Stimulated activated naive CD8-positive, alpha-beta T cell treated with anti-CD3 and anti-CD28 coated beads, Interleukin-15, Interleukin-2, amounts not matched to agents 100 ng/mL and 50 ng/mL, for 24 hours (primary cell): ENCODE data around the gene TAAR5.
"Not testable (repeated sequence)": the region's sequence is repeated elsewhere in the genome, so short reads cannot be mapped to it uniquely, and the experiment has no call there.

Experiments
- H3K27ac Mint-ChIP-seq: one replicate; pipeline ENCODE4 v1.8.0; 2021; ENCODE audit warnings: mild to moderate bottlenecking, mixed read lengths
- H3K27me3 Mint-ChIP-seq: one replicate; pipeline ENCODE4 v1.8.0; 2021; ENCODE audit warnings: mixed read lengths
- H3K36me3 Mint-ChIP-seq: one replicate; pipeline ENCODE4 v1.8.0; 2021; ENCODE audit warnings: low read depth, mixed read lengths
- H3K4me1 Mint-ChIP-seq: one replicate; pipeline ENCODE4 v1.8.0; 2021; ENCODE audit warnings: low read depth, mixed read lengths
- H3K4me3 Mint-ChIP-seq: one replicate; pipeline ENCODE4 v1.8.0; 2021; ENCODE audit warnings: mild to moderate bottlenecking, mixed read lengths
- H3K9me3 Mint-ChIP-seq: one replicate; pipeline ENCODE4 v1.8.0; 2021; ENCODE audit warnings: mixed read lengths

The TAAR5 gene

DNA sequence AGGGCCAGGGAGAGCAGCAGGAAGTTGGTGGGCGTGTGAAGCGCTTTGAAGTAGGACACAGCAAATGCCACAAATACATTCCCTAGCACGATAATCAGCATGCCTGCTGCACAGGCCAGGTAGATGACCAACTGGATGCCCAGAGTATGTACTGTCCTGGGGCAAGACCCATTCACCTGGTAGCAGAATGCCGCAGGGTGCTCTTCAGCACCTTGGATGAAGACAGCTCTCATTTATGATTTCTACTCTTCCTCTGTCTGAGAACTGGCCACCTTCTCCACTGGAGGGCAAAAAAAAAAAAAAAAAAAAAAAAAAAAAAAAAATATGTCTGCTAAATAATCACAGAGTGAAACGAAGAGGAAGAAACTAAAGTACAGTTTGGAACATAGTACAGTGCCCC lies at the start of gene TAAR5:
TAAR5 (minus strand) TSS at position 288 of the 400 bp plus-strand sequence; CDS start at position 233, 55 bp downstream.
- H3K27me3 Mint-ChIP-seq, result peaks cover 19% of the 10 kb centered on the region
- no peaks in the 10 kb centered on the region for H3K9me3 Mint-ChIP-seq
- no peaks in the 10 kb centered on the region for H3K4me1 Mint-ChIP-seq
- no peaks in the 10 kb centered on the region for H3K36me3 Mint-ChIP-seq
- no peak within 1 kb of the TSS for H3K27ac Mint-ChIP-seq
- H3K4me3 Mint-ChIP-seq, result no peak within 1 kb of the TSS

DNA sequence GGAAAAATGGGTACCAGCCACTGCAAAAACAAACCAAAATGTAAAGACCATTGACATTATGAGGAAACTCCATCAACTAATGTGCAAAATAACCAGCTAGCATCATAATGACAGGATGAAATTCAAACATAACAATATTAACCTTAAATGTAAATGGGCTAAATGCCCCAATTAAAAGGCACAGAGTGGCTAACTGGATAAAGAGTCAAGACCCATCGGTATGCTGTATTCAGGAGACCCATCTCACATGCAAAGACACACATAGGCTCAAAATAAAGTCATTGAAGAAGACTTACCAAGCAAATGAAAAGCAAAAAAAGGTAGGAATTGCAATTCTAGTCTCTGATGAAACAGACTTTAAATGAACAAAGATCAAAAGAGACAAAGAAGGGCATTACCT lies 47.6 kb upstream of the TAAR5 start:
- H3K27ac Mint-ChIP-seq, H3K4me3 Mint-ChIP-seq, H3K9me3 Mint-ChIP-seq, H3K4me1 Mint-ChIP-seq, H3K36me3 Mint-ChIP-seq: not testable (repeated sequence)
- H3K27me3 Mint-ChIP-seq, result peaks cover 46% of the 10 kb centered on the region

DNA sequence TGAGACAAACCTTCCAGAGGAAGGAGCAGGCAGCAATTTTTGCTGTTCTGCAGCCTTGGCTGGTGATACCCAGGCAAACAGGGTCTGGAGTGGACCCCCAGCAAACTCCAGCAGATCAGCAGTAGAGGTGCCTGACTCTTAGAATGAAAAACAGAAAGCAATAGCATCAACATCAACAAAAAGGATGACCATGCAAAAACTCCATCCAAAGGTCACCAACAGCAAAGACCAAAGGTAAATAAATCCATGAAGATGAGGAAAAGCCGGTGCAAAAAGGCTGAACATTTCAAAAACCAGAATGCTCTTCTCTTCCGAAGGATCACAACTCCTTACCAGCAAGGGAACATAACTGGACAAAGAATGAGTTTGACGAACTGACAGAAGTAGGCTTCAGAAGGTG lies 46.4 kb upstream of the TAAR5 start:
- H3K36me3 Mint-ChIP-seq, H3K27ac Mint-ChIP-seq, H3K4me1 Mint-ChIP-seq, H3K4me3 Mint-ChIP-seq, H3K9me3 Mint-ChIP-seq: not testable (repeated sequence)
- H3K27me3 Mint-ChIP-seq, result peaks cover 50% of the 10 kb centered on the region

DNA sequence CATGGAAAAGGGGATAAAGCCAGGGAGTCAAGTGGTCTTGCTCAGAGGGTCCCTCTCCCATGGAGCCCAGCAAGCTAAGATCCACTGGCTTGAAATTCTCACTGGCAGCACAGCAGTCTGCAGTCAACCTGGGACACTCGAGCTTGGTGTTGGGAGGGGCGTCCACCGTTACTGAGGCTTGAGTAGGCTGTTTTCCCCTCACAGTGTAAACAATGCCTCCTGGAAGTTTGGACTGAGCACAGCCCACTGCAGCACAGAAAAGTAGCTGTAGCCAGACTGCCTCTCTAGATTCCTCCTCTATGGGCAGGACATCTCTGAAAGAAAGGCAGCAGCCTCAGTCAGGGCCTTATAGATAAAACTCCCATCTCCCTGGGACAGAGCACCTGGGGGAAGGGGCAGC lies 45.7 kb upstream of the TAAR5 start:
- H3K27ac Mint-ChIP-seq, H3K9me3 Mint-ChIP-seq, H3K4me3 Mint-ChIP-seq, H3K4me1 Mint-ChIP-seq, H3K36me3 Mint-ChIP-seq: not testable (repeated sequence)
- H3K27me3 Mint-ChIP-seq, result peaks cover 55% of the 10 kb centered on the region

DNA sequence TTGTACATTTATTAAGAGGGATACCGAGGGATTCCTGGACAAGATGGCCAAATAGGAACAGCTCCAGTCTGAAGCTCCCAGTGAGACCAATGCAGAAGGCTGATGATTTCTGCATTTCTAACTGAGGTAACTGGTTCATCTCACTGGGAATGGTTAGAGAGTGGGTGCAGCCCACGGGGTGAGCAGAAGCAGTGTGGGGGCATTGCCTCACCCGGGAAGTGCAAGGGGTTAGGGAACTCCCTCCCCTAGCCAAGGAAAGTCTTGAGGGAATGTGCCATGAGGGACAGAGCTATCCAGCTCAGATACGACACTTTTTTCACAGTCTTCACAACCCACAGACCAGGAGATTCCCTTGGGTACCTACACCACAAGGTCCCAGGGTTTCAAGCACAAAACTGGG lies 45.3 kb upstream of the TAAR5 start:
- Mint-ChIP-seq H3K9me3 (peaks cover 6% of the 10 kb centered on the region), H3K27me3 (peaks cover 55% of the 10 kb centered on the region), H3K36me3 (no peaks in the 10 kb centered on the region), H3K4me1 (no peaks in the 10 kb centered on the region), H3K4me3 (no peak overlapping the region), H3K27ac (no peak overlapping the region)

GRCh38 chr6:132633362-132633761 lies 43.8 kb upstream of the TAAR5 start:
- H3K9me3 Mint-ChIP-seq, result peaks cover 7% of the 10 kb centered on the region
- no peak overlapping the region for H3K4me3 Mint-ChIP-seq
- peaks cover 54% of the 10 kb centered on the region for H3K27me3 Mint-ChIP-seq
- no peaks in the 10 kb centered on the region for H3K36me3 Mint-ChIP-seq
- H3K27ac Mint-ChIP-seq, result no peak overlapping the region
- no peaks in the 10 kb centered on the region for H3K4me1 Mint-ChIP-seq

- H3K4me3 Mint-ChIP-seq, result no peak within 1 kb of the TSS
- no peaks in the 10 kb centered on the region for H3K36me3 Mint-ChIP-seq
- H3K27me3 Mint-ChIP-seq, result peaks cover 21% of the 10 kb centered on the region
- peaks cover 7% of the 10 kb centered on the region for H3K9me3 Mint-ChIP-seq
- no peak within 1 kb of the TSS for H3K27ac Mint-ChIP-seq
- no peaks in the 10 kb centered on the region for H3K4me1 Mint-ChIP-seq
Observed at GRCh38 chr6:132624175-132624574, 34.6 kb upstream of the TAAR5 start, which contains the start of gene TAAR2. TSS of gene TAAR2 (minus strand) at chr6:132624275. CDS start at chr6:132624275, 0 bp downstream.

DNA sequence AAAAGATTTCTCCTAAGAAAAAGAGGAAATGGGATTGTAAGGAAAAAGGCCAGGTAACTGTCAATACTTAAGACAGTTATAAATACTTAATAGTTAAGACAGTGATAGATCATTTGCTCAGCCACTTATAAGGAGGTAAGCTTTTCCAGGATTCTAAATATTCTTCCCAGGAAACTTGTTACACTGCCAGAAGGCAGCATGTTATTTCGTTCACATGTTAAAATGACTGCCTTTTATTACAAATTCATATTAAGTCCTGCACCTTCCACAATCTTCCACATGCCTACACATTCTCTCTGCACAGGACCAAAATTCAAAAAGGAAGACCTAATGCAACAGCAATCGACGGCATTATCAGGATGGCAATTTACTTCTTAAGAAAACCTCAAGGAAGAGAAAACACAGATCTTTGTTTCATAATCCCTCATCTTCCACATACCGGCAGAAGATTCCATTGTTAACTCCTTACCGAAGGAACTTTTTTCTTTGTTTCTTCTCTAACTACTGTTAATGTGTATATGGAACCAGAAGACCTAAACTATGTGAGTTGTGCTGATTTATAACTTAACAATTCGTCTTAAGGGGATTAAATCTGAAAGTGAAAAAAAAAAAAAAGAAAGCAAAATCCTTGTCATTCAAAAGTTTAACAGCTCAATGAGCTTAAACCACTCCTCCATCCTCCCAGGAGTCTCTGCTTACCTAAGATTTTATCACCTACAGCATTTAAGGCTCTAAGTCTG lies 33.7 kb upstream of the TAAR5 start:
- H3K27me3 Mint-ChIP-seq, result peaks cover 19% of the 10 kb centered on the region
- no peak overlapping the region for H3K27ac Mint-ChIP-seq
- H3K36me3 Mint-ChIP-seq, result no peaks in the 10 kb centered on the region
- no peaks in the 10 kb centered on the region for H3K4me1 Mint-ChIP-seq
- H3K4me3 Mint-ChIP-seq, result no peak overlapping the region
- peaks cover 5% of the 10 kb centered on the region for H3K9me3 Mint-ChIP-seq

DNA sequence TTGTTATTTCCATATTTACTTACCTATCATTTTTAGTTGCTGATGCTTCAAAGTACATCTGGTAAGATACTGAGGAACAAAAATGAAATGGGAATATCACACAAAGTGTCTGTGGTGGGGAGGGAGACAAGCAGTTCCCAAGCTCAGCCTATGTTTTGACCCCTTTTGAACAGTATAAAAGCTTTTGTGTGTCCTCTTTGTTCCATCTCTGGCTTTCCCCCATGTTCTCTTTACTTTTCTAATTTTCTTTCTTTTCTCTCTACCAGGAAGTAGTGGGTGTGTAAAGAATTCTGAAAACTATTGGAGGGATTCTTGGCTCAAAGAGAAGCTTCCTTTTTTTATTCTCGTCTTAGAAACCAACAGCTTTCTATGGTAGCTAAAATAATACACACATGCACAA lies 27.1 kb upstream of the TAAR5 start:
- H3K27me3 Mint-ChIP-seq, result peaks cover 4% of the 10 kb centered on the region
- peaks cover 4% of the 10 kb centered on the region for H3K4me1 Mint-ChIP-seq
- H3K9me3 Mint-ChIP-seq, result no peaks in the 10 kb centered on the region
- no peak overlapping the region for H3K27ac Mint-ChIP-seq
- no peak overlapping the region for H3K4me3 Mint-ChIP-seq
- H3K36me3 Mint-ChIP-seq, result no peaks in the 10 kb centered on the region

- peak overlapping the region; percentile 54 for H3K4me3 Mint-ChIP-seq
- no peaks in the 10 kb centered on the region for H3K36me3 Mint-ChIP-seq
- H3K27me3 Mint-ChIP-seq, result peaks cover 4% of the 10 kb centered on the region
- peaks cover 4% of the 10 kb centered on the region for H3K4me1 Mint-ChIP-seq
- H3K9me3 Mint-ChIP-seq, result no peaks in the 10 kb centered on the region
- H3K27ac Mint-ChIP-seq, result no peak overlapping the region
Observed at GRCh38 chr6:132614554-132614953, 25.0 kb upstream of the TAAR5 start.

DNA sequence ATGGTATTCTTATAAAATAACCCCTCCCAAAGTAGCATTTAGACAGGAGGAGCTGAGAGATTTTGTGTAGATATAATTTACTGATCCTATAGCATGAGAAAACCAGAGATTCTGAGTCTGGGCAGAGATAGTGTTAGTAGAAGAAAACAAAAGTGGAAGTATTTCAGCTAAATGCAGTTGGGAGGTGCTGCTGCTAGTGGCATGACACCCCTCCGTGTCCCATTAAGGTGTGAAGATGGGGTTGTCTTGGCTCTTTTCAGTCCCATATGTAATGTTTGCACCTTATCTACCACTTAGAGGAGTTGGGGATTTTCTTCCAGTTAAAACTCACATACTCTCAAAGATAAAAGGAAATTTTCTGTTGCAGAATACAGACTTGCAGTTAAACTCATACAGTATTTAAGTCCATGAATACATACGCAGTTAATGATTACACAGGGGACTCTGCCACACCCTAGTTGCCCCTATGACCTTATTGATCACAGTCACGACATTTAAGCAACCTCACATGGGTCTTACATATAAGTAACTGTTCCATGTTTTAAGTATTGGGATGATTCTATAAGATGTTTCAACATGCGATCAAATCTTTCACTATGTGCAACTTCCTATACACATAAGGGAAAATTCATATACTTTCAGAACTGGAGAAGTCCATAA lies 23.0 kb upstream of the TAAR5 start:
- peaks cover 4% of the 10 kb centered on the region for H3K4me1 Mint-ChIP-seq
- no peaks in the 10 kb centered on the region for H3K27me3 Mint-ChIP-seq
- H3K36me3 Mint-ChIP-seq, result no peaks in the 10 kb centered on the region
- no peaks in the 10 kb centered on the region for H3K9me3 Mint-ChIP-seq
- no peak overlapping the region for H3K27ac Mint-ChIP-seq
- H3K4me3 Mint-ChIP-seq, result no peak overlapping the region

GRCh38 chr6:132611616-132612015 lies 22.1 kb upstream of the TAAR5 start:
- H3K36me3 Mint-ChIP-seq, result no peaks in the 10 kb centered on the region
- H3K27ac Mint-ChIP-seq, result no peak overlapping the region
- no peaks in the 10 kb centered on the region for H3K9me3 Mint-ChIP-seq
- peaks cover 4% of the 10 kb centered on the region for H3K4me1 Mint-ChIP-seq
- no peaks in the 10 kb centered on the region for H3K27me3 Mint-ChIP-seq
- no peak overlapping the region for H3K4me3 Mint-ChIP-seq

- Mint-ChIP-seq H3K27ac (no peak overlapping the region), H3K4me1 (no peaks in the 10 kb centered on the region), H3K36me3 (no peaks in the 10 kb centered on the region), H3K9me3 (no peaks in the 10 kb centered on the region), H3K4me3 (no peak overlapping the region), H3K27me3 (no peaks in the 10 kb centered on the region)
Observed at GRCh38 chr6:132607544-132608233, 18.1 kb upstream of the TAAR5 start.

DNA sequence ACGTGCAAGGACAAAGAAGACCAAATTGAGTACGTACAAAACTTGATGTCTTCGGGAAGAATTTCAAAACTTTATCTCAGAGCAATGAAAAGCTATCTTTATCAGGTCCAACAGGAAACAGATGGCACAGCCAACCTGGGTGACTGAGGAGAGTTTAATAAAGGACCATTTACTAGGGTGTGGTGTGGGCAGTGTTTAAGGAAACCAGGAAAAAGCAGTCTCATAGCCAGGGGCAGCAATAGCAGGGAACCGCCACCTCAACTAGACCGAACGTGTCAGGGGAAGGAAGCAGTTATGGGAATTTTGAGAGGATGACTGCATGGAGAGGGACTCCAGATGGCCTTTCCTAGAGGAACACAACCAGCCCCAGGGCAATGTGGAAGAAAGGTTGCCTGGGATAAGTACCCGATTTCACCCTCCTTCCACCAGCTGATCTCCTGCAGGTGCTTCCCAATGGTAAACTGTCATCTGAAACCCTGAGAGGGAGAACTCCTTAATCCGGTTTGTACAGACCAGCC lies 15.2 kb upstream of the TAAR5 start:
- no peak overlapping the region for H3K27ac Mint-ChIP-seq
- H3K27me3 Mint-ChIP-seq, result peaks cover 4% of the 10 kb centered on the region
- no peak overlapping the region for H3K4me3 Mint-ChIP-seq
- H3K36me3 Mint-ChIP-seq, result no peaks in the 10 kb centered on the region
- H3K4me1 Mint-ChIP-seq, result no peaks in the 10 kb centered on the region
- no peaks in the 10 kb centered on the region for H3K9me3 Mint-ChIP-seq

GRCh38 chr6:132600900-132601299 lies 11.4 kb upstream of the TAAR5 start:
- H3K4me1 Mint-ChIP-seq, H3K9me3 Mint-ChIP-seq, H3K4me3 Mint-ChIP-seq, H3K27ac Mint-ChIP-seq, H3K36me3 Mint-ChIP-seq: not testable (repeated sequence)
- peaks cover 19% of the 10 kb centered on the region for H3K27me3 Mint-ChIP-seq
